WTC11 (cell line): ENCODE results near the gene SENP3. TPM values are rescaled to one million over a fixed set of nuclear protein-coding genes. Genes with fewer than 3 reads are reported as not detected.

ENCODE experiments used
- ARID4B ChIP-seq: sonication (generic); formaldehyde crosslinking; IDR thresholded peaks from 2 replicates; pipeline ENCODE4 v1.8.0; 2023; ENCODE audit warnings: missing genetic modification reagents, mild to moderate bottlenecking, borderline replicate concordance
- CTCF ChIP-seq: fragments of 200-600 bp; IDR thresholded peaks from 2 replicates; pipeline ENCODE4 v1.8.0; 2022; ENCODE audit warnings: antibody characterized with exemption
- GABPB1 ChIP-seq: sonication (generic); formaldehyde crosslinking; IDR thresholded peaks from 2 replicates; pipeline ENCODE4 v1.8.1; 2023; ENCODE audit warnings: mild to moderate bottlenecking, missing genetic modification reagents
- HMGXB4 ChIP-seq: sonication (generic); formaldehyde crosslinking; IDR thresholded peaks from 2 replicates; pipeline ENCODE4 v1.8.1; 2023; ENCODE audit warnings: mild to moderate bottlenecking, moderate library complexity, missing genetic modification reagents
- KAT7 ChIP-seq: sonication (generic); formaldehyde crosslinking; IDR thresholded peaks from 2 replicates; pipeline ENCODE4 v1.8.1; 2023; ENCODE audit warnings: missing genetic modification reagents, mild to moderate bottlenecking, borderline replicate concordance
- PRDM15 ChIP-seq: sonication (generic); formaldehyde crosslinking; IDR thresholded peaks from 2 replicates; pipeline ENCODE4 v1.8.0; 2022; ENCODE audit warnings: missing genetic modification reagents
- RELA ChIP-seq: sonication (generic); formaldehyde crosslinking; IDR thresholded peaks from 2 replicates; pipeline ENCODE4 v1.8.1; 2022; ENCODE audit warnings: missing genetic modification reagents, mild to moderate bottlenecking, borderline replicate concordance
- SMAD3 ChIP-seq: sonication (generic); formaldehyde crosslinking; IDR thresholded peaks from 2 replicates; pipeline ENCODE4 v1.8.0; 2022; ENCODE audit warnings: missing genetic modification reagents, mild to moderate bottlenecking, borderline replicate concordance
- SMAD4 ChIP-seq: sonication (generic); formaldehyde crosslinking; IDR thresholded peaks from 2 replicates; pipeline ENCODE4 v1.8.0; 2022; ENCODE audit warnings: mild to moderate bottlenecking, missing genetic modification reagents
- SOX15 ChIP-seq: fragments of 250-450 bp; sonication (Bioruptor Pico); IDR thresholded peaks from 2 replicates; pipeline ENCODE4 v1.9.0; 2021; ENCODE audit warnings: mild to moderate bottlenecking
- TP53 ChIP-seq: sonication (generic); formaldehyde crosslinking; IDR thresholded peaks from 2 replicates; pipeline ENCODE4 v1.8.1; 2023; ENCODE audit warnings: mild to moderate bottlenecking, missing genetic modification reagents
- USF1 ChIP-seq: sonication (generic); formaldehyde crosslinking; IDR thresholded peaks from 2 replicates; pipeline ENCODE4 v1.8.0; 2022; ENCODE audit warnings: mild to moderate bottlenecking, missing genetic modification reagents
- ZNF138 ChIP-seq: sonication (generic); formaldehyde crosslinking; conservative IDR thresholded peaks from 2 replicates; pipeline ENCODE4 v1.8.1; 2022; ENCODE audit warnings: mild to moderate bottlenecking, moderate library complexity, missing genetic modification reagents
- ZNF416 ChIP-seq: fragments of 250-450 bp; sonication (Bioruptor Pico); IDR thresholded peaks from 2 replicates; pipeline ENCODE4 v1.9.0; 2021; ENCODE audit warnings: mild to moderate bottlenecking, inconsistent platforms
- ZNF423 ChIP-seq: fragments of 250-450 bp; sonication (Bioruptor Pico); IDR thresholded peaks from 2 replicates; pipeline ENCODE4 v2.1.2; 2022; ENCODE audit warnings: mild to moderate bottlenecking, moderate library complexity
- total RNA-seq: library from RNA; stranded (reverse); gene quantifications from 3 replicates; pipeline ENCODE4 v1.2.3, GENCODE V29; 2021
- TF ChIP-seq, protein P1 (sequence below): sonication (generic); formaldehyde crosslinking; IDR thresholded peaks from 2 replicates; pipeline ENCODE4 v1.8.1; 2022; ENCODE audit warnings: mild to moderate bottlenecking, moderate library complexity, missing genetic modification reagents
- TF ChIP-seq, protein P2 (sequence below): sonication (generic); formaldehyde crosslinking; IDR thresholded peaks from 2 replicates; pipeline ENCODE4 v1.8.1; 2022; ENCODE audit warnings: mild to moderate bottlenecking, missing genetic modification reagents, moderate library complexity, borderline replicate concordance

SENP3 gene
- total RNA-seq, 1 experiment from 2014 or later = 85.4 TPM

- TF ChIP-seq SMAD4 (no peak), KAT7 (peak; percentile 41; the same call in 1 of the 2 replicates), HMGXB4 (CRISPR knock-in tag) (peak; percentile 94; the same call in 1 of the 2 replicates), SMAD3 (CRISPR knock-in tag) (no peak), PRDM15 (CRISPR knock-in tag) (peak; percentile 17; the same call in 1 of the 2 replicates), ZNF423 (CRISPR knock-in tag) (0 out of 2 replicates have a peak, but pooled peaks have one; percentile 9), TP53 (CRISPR knock-in tag) (0 out of 2 replicates have a peak, but pooled peaks have one; percentile 38), ARID4B (CRISPR knock-in tag) (peak; percentile 9; the same call in 1 of the 2 replicates), ZNF416 (CRISPR knock-in tag) (no peak; the same call in 1 of the 2 replicates), CTCF (peak; percentile 87), SOX15 (no peak), USF1 (no peak), GABPB1 (CRISPR knock-in tag) (no peak), ZNF138 (CRISPR knock-in tag) (0 out of 2 replicates have a peak, but pooled peaks have one; percentile 11), RELA (CRISPR knock-in tag) (0 out of 2 replicates have a peak, but pooled peaks have one; percentile 52)
- TF ChIP-seq, protein P1, sequence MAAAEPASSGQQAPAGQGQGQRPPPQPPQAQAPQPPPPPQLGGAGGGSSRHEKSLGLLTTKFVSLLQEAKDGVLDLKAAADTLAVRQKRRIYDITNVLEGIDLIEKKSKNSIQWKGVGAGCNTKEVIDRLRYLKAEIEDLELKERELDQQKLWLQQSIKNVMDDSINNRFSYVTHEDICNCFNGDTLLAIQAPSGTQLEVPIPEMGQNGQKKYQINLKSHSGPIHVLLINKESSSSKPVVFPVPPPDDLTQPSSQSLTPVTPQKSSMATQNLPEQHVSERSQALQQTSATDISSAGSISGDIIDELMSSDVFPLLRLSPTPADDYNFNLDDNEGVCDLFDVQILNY (CRISPR knock-in tag) = peak; percentile 64; the same call in 1 of the 2 replicates
- TF ChIP-seq, protein P2, sequence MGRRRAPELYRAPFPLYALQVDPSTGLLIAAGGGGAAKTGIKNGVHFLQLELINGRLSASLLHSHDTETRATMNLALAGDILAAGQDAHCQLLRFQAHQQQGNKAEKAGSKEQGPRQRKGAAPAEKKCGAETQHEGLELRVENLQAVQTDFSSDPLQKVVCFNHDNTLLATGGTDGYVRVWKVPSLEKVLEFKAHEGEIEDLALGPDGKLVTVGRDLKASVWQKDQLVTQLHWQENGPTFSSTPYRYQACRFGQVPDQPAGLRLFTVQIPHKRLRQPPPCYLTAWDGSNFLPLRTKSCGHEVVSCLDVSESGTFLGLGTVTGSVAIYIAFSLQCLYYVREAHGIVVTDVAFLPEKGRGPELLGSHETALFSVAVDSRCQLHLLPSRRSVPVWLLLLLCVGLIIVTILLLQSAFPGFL = no peak
Observed at GRCh38 chr17:7589204-7589868, 27.6 kb downstream of the SENP3 start (continued).
